RPMI8226 (cell line): ENCODE results near the gene GPER1.

Experiments
- DNase-seq: peaks from one replicate; pipeline ENCODE4 v3.0.0-alpha.2; 2015

Gene GPER1

DNA sequence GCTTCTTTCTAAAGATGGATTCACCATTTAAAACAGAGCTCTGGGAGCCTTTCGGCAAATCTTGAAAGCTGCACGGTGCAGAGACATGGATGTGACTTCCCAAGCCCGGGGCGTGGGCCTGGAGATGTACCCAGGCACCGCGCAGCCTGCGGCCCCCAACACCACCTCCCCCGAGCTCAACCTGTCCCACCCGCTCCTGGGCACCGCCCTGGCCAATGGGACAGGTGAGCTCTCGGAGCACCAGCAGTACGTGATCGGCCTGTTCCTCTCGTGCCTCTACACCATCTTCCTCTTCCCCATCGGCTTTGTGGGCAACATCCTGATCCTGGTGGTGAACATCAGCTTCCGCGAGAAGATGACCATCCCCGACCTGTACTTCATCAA lies 3.7 kb downstream of the GPER1 start:
- DNase-seq, result no peak

DNA sequence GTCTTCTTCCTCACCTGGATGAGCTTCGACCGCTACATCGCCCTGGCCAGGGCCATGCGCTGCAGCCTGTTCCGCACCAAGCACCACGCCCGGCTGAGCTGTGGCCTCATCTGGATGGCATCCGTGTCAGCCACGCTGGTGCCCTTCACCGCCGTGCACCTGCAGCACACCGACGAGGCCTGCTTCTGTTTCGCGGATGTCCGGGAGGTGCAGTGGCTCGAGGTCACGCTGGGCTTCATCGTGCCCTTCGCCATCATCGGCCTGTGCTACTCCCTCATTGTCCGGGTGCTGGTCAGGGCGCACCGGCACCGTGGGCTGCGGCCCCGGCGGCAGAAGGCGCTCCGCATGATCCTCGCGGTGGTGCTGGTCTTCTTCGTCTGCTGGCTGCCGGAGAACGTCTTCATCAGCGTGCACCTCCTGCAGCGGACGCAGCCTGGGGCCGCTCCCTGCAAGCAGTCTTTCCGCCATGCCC lies 4.3 kb downstream of the GPER1 start:
- DNase-seq, result no peak

DNA sequence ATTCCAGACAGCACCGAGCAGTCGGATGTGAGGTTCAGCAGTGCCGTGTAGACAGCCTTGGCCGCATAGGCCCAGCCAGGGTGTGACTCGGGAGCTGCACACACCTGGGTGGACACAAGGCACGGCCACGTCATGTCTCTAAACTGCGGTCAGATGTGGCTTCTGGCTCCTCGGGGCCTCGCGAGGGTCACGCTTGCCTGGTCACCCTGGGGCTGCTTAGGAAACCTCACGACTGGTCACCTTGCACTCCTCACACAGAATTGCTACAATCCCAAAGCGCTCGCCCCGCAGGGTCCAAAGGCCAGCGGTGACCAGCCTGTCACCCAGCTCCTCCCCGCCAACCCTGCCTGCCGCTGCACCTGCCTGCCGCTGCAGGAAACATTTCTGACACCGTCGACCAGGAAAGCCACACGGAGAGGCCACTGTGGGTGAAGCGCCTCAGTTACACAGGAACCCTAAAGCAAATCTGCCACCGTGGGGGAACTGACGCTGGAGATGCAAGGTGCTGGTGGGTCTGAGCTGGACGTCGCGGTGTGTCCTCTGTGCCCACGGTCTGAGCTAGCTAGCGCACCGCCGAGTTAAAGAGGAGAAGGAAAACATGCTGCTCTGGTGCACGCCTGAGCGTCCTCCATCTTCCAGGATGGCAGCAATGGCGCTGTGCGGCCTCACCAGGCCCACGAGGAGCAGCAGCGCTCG lies 5.0 kb downstream of the GPER1 start:
- no peak for DNase-seq

DNA sequence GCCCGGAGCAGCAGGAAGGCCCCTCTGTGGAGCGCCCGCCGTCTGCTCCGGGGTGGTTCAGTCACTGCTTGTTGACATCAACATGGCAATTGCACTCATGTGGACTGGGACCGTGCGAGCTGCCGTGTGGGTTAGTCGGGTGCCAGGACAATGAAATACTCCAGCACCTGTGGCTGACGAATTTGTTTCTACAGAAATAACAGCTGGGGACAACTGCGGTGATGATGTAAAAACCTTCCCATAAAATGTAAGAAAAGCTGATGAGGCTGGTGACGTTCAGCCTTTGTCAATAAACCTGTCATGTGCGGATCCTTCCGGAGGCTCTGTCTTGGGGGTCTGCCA lies 5.6 kb downstream of the GPER1 start:
- DNase-seq, result no peak

DNA sequence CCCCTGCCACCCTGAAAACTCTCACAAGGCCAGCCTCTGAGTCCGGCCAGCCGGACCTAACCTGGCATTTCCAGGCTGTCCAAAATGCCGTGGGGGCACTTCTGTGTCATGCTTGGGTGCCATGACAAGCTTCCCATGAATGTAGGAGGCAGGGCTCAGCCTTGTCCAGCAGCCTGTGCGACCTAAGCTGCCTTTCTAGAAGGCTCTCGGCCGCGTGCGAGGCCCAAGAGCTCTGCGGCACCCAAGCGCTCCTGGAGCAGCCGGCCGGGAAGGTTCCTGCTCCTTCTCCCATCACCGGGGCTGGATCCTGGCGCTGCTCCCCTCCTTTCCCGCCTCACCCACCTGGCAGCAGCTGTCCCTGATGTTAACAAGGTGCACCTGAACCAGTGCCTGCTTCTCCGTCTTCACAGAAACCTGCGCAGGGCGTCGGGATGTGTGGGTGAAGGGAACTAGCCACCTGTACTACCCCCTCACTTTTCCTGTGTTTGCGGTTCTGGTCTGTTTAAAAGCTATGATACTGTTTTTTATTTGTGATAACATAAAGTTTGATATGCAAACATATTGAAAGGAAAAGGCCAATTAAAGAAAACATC lies 6.1 kb downstream of the GPER1 start:
- no peak for DNase-seq

DNA sequence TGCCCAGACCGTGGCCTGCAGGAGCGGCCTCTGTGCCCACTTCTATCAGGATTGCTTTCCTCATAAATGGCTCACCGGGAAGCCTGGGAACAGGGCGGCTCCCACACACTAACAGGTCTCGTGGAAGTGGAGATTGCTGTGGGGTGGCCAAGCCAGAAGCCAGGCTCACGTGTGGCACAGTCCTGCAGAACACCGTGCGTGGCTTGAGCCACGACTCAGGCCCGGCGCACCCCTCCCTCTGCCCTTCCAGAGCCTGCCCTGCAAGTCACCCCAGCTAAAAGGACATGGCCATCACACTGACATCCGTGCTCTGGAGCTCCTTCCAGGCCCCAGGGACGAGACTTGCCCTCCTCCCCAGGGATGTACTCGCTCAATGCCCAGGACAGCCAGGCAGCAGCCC lies 7.0 kb downstream of the GPER1 start:
- no peak for DNase-seq

DNA sequence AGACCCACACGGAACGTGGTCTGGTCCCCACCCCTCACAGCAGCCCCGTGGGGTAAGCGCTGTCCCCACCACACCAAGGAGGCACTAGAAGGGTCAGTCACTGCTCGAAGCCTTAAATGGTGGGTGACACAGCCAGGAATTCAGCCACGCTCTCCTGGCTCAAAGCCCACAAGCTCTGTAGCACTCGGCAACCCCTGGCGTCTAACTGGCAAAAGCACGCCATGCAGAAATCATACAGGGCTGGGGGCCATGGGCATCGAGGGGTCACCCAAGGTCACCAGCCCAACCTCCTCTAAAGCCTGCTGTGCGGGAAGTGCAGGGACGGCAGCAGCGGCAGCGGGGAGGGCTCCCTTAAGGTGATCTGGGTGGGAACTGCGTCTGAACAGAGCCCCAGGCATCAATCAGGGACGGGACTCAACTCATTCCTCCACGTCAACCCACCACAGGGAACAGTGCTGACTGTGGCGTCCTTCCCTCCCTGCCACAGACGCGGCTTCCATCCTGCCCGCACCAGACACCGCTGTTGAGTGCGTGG lies 7.8 kb downstream of the GPER1 start:
- no peak for DNase-seq

DNA sequence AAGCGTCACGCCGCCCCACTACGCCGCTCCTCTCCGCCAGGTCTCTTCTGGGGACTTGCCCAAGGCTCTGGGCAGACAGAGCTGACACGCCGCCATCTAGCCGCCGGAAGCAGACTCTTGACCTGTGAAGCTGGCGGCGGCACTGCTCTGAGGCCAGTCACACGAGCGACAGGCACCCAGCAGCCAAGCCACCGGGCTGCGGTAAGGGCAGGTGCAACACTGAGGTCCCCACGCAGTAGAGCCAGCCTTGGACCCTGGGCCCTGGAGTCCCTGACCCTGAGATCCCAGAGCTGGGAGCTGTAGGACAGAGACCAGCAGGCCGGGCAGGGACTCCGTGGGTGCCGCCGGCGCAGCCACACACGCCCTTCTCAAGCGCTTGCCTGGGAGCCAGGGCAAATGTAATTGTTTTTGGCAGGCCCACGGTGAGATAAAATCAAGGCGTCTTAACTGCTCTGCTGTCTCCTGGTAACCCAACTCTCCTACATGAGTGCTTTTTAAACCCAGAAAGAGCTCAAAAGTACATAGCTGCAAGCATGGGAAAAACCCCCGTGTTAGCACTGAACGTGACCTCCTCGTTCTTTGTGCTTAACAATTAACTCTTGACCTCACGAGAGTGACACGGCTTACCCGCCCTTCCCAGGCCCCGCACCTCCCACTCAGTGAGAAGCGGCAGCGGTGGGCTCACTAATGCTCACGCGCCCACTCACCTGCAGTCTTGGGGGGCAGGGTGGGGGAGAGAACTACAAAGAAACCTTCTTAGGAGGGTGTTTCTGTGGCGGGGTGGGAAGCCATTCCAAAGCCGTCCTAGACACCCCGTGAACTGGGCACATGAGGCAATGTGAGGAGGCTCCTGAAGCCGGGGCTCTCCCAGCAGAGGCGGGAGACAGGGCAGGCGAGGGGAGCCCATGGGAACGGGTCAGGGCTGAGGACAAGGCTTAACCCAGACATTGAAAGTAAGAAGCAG lies 8.5 kb downstream of the GPER1 start:
- DNase-seq, result no peak

DNA sequence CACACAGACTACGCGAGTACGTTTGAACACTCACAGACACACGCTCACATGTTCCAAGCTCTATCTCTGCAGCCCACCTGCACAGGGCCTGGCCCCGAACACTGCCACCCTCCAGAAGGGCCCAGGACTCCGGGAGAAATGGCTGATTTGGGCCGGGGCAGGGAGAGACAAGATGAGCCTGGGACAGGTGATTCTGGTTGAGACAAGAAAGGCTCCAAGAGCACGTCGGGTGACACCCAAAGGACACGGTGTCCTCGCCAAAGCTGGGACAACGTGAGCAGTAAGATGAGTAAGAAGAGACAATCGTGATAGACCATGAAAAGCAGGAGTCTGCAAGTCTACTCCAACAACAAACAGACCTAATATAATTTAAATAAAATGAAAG lies 9.2 kb downstream of the GPER1 start:
- no peak for DNase-seq

DNA sequence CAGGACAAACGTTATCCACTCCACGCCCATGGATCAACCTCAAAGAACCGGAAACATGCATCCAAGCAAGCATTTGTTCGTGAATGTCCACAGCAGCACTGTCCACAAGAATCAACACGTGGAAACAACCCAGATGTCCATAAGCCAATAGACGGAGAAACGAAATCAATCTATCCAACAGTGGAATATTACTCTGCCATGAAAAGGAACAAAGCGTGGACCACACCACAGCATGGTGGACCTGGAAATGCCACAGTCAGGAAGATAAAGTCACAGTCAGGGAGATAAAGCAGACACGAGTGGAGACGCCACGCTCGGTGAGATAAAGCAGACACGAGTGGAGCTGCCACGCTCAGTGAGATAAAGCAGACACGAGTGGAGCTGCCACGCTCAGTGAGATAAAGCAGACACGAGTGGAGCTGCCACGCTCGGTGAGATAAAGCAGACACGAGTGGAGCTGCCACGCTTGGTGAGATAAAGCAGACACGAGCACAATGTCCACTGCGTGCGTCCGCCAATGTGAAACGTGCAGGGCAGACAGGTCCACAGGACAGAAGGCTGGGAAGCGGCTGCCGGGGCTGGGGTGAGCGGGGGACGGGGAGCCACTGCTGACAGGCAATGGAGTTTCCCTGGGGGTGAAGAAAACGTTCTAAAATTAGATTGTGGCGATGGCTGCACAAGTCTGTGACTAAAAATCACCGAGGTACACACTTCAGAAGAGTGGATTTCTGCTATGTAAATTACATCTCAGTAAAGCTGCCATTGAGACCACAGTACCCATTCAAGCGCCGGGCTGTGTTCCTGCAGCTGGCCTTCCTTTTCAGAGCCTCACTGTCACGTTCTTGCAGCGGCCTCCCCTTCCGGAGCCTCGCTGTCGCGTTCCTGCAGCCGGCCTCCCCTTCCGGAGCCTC lies 10.6 kb downstream of the GPER1 start:
- no peak for DNase-seq

DNA sequence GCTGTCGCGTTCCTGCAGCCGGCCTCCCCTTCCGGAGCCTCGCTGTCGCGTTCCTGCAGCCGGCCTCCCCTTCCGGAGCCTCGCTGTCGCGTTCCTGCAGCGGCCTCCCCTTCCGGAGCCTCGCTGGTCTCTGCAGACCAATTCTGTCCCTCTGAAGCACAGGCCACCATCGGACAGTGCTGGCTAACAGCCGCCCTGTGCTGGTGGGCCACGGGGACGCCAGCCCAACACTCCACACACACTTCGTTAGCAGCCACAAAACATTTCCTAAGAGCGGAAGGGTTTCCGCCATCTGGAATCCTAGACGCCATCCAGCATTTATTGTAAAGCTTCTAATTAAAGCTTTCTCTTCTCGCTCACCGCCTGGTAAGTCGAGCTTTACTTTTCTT lies 11.2 kb downstream of the GPER1 start:
- no peak for DNase-seq

DNA sequence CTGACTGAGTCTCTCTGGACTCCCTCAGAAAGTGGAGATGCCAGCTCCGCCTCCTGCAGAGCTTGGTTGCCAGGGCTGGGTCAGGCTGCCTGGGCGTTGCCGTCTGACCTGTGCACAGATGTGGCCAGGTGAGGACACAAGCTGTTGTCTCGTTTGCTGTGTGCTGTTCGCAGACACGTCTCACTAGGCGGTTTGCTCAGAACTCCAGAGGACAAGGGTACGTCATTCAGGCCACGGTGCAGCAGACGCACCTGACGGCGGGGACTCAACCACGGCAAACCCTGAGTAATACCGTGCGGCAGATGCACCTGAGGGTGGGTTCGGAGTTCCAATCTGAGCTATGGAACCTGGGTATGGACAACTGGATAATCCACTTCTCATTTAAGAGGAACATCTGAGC lies 11.7 kb downstream of the GPER1 start:
- no peak for DNase-seq

DNA sequence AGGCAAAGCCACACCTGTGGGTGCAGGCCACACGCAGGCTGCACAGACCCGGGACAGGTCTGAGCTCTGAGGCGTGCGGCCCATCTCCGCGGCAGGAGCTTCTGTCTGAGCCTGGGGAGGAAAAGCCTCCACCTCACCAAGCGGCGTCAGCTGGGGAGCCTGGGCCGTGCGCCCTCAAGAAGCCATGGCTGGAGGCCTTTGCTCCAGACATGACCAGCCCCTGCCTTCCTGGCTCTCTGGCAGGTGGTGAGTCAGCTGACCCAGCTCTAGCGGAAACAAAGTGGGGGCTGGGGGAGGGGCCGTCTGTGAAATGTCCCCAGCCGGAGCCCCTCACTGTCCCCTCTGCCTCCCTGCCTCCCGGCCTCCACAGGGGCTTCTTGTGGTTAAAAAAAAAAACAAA lies 12.5 kb downstream of the GPER1 start:
- no peak for DNase-seq

DNA sequence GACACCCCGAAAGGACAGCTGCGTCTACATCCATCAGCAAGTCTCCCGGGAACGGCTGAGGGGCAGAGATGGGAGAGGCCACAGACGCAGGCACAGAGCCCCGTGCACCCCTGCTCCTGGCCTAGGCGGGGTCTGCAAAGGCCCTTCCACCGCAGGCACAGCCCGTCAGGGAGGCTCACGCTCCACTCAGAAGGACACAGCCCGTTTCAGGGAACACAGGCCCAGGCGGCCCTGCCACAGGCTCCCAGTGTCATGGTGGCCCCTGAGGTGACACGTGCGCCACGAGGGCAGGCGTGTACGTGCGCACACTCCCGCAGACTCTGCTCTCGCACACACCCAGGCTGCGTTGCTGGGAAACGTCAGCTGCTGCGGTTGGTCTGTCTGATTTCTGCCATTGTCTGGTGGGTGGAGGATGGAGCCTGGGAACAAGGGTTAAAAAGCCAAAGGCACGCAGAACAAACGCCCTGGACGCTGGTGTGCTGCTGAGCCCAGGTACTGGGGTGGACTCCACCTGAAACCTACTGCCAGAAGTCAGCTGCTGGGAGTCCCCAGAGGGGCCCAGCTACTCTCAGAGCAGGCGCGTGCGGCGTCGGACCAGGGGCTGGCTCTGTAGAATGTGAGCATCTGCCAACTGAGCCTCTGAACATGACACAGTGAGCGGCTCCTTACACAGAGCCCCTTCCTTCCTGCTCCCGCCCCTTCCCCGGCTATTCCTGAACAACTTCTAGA lies 13.1 kb downstream of the GPER1 start:
- no peak for DNase-seq

DNA sequence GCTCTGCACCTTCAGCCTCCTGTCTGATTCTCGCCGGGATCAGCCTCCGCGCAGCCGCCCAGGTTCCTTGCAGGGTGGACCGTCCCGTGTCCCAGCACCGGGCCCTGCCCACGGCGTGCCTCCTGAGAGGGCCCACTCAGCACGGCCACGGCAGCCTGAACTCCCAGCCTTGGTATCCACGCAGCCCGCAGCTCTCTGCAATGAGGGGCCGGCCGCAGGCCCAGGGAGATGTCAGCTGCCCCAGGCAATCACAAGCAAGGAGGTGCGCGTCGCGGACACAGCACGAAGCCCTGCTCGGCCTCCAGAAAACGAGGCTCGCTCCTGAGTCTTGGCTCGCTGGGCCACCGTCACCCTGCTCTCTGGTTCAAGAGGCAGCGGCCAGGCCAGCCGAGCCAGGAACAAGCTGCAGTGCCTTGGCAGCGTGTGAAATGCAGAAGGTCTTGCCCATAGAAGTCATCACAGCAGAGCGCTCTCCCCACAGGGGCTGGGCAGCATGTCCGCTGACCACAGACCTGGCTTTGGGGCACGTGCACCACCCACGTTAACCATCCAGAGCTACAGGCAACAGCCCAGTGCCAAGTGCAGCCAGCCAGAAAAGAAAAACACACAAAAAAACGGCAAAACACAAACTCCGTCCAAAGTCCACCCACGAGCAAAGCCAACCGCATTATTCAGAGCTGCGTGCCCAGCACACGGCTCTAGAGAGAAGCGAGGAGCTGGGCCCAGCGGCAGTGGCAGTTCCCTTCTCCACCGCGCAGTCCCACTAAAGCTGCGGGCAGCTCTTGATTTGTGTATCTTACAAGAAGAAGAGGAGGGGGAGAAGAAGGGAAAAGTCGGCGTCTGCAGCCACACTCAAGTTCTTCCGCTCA lies 13.9 kb downstream of the GPER1 start:
- DNase-seq, result no peak

DNA sequence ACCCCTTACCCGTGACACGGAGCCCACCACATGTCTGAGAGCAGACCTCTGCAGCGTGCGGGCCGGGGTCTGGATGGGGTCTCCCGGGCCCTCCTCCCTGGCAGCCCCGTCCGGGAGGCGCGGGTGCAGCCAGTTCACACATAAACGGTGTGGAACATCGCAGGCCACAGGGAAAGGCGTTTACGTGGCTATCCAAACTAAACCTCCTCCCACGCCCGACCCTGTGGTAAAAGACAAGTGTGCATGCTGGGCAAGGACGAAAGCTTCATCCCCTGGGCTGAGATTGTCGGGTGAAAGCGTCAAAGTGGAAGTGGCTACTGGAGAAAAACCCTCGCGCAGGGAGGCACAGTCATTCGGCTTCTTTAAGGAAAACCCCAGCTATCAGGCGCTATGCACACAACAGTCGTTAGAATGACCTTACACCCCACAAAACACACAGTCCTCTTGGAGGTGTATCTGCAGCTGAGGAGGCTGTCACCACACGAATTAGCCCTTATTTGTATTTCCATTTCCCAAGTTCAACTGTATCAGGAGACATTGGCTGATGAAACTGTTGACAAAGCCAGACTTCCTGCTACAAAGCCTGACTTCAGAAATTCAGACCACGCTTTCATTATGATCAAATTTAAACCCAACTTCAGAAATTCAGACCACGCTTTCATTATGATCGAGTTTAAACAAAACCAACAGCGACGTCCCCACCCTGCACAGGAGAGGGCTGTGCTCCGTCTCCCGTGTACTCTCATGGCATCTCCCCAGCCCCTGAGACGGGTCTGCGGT lies 15.3 kb downstream of the GPER1 start:
- DNase-seq, result no peak

DNA sequence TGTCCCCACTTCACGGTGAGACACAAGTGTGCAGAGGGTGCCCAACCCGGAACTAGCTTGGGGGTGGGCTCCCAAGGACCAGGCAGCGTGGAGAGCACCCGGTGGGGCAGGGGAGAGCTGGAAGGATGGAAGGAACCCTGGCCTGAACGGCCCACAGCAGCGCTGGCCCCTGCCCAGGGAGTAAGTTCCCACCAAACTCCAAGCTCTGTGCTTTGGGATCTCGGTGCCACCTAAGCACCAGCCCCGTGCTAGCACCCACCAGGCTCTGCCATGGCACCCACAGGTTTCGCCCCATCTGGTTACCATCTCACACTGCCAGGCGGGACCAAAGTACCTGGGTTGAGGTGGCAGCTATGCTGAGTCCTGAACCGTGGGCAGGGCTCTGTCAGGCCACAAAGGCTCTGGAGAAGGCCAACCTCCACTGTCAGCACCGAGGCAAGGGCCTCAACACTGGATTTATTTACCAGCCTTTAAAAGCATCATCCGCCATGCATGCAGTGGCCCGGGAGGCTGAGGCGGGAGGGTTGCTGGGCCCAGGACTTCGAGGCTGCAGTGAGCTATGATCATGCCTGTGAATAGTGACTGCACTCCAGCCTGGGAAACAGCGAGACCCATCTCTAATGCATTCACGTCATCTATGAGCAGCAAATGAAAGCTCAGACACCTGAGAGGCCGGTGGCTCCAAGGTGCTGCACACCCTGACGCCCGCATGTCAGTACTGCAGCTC lies 16.0 kb downstream of the GPER1 start:
- no peak for DNase-seq

DNA sequence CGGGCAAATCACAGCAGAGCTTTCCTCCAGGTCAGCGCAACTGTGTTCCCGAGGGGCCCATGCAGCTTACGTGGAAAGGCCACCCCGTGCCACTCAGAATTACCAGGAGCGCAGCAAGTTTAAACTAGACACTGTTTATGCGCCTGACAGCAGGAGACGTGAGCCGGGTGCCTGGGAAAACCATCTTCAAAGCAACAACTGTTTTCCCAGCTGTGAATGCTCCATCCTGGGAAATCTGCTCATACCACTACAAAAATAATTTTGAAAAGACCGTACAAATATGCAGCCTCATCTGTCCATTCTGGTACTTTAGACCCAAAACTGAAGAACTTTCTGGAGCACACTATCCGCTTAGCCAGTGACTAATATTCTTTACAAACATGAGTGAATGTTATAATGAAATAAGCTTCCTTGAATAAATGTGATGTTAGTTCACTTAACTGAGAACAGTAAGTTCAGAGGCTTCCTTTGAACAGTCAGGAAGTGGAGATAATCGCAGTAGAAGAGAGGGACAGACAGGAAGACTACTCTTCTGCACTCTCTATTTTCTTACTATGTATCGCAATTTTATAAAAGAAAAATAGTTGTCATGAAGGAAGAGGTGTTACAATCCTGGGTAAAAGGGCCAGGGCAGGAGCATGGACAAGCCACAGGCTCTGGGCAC lies 16.7 kb downstream of the GPER1 start:
- no peak for DNase-seq

DNA sequence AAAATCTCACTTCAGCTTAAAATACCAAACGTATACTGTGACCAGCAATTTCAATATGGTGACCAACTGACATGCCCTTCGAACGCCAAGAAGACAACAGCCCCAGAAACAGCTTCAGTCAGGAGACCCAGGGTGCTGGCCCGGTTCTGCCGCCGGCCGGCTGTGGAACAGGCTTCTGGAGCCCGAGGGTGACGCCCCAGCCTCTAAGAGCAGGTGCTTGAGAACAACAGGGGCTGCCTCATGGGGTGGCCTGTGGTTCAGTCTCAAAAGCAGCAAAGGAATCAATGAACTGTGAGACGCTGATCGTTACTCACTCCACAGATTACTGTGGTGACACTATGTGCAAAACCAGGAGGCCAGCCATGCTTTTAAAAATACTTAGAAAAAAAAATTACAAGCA lies 17.3 kb downstream of the GPER1 start:
- DNase-seq, result no peak
